Calu3 (cell line): ENCODE measurements around the gene GNB1L. TPM values are rescaled to one million over a fixed set of nuclear protein-coding genes. Genes with fewer than 3 reads are reported as not detected.

Experiments used
- BruUV-seq: library from RNA; stranded (reverse); fragments of 400-500 nt; replicated peaks from 2 replicates; lab custom pipeline; 2021; lab: Mats Ljungman, UMichigan
- CTCF ChIA-PET: fragments of 300-600 bp; sonication (Branson Sonifier 250); formaldehyde crosslinking; loops from one replicate; lab custom pipeline; 2022; ENCODE audit warnings: antibody characterized with exemption; lab: Charles Lee
- DNase-seq: peaks from one replicate; pipeline ENCODE4 v3.0.0; 2022
- H3K27ac Mint-ChIP-seq: one replicate; pipeline ENCODE4 v1.8.0; 2022; ENCODE audit warnings: mixed read lengths; ENCODE audit not compliant: unreplicated experiment
- H3K27me3 Mint-ChIP-seq: one replicate; pipeline ENCODE4 v1.8.0; 2022; ENCODE audit warnings: mixed read lengths; ENCODE audit not compliant: unreplicated experiment
- H3K36me3 Mint-ChIP-seq: one replicate; pipeline ENCODE4 v1.8.0; 2022; ENCODE audit warnings: mild to moderate bottlenecking, moderate library complexity, mixed read lengths; ENCODE audit not compliant: insufficient read depth, unreplicated experiment
- H3K4me1 Mint-ChIP-seq: one replicate; pipeline ENCODE4 v1.8.0; 2022; ENCODE audit warnings: mild to moderate bottlenecking, low read depth, mixed read lengths; ENCODE audit not compliant: unreplicated experiment
- H3K4me3 Mint-ChIP-seq: one replicate; pipeline ENCODE4 v1.8.0; 2022; ENCODE audit warnings: mild to moderate bottlenecking, low read depth, moderate library complexity, mixed read lengths; ENCODE audit not compliant: unreplicated experiment
- H3K9me3 Mint-ChIP-seq: one replicate; pipeline ENCODE4 v1.8.0; 2022; ENCODE audit warnings: low read depth, mixed read lengths; ENCODE audit not compliant: unreplicated experiment
- CTCF ChIP-seq: fragments of 200-600 bp; IDR thresholded peaks from one replicate; pipeline ENCODE4 v1.8.0; 2022; ENCODE audit warnings: antibody characterized with exemption; ENCODE audit not compliant: unreplicated experiment
- intact Hi-C: fragments of 100-400 bp; cut with micrococcal nuclease; formaldehyde crosslinking; loops from one replicate; pipeline ENCODE4 v1.10.0; 2022; ENCODE audit not compliant: unreplicated experiment
- total RNA-seq: library from RNA; stranded (reverse); gene quantifications from 2 replicates; pipeline ENCODE4 v1.2.3, GENCODE V29; 2022

Gene GNB1L
- total RNA-seq, 1 experiment from 2014 or later: 13.0 TPM

- no peaks in the 10 kb centered on the region for H3K27me3 Mint-ChIP-seq
- intact Hi-C loops: no loop called here
- CTCF ChIA-PET: no interaction called here
- peaks cover 2% of the 10 kb centered on the region for H3K9me3 Mint-ChIP-seq
- H3K36me3 Mint-ChIP-seq: peaks cover 4% of the 10 kb centered on the region
- no peaks in the 10 kb centered on the region for H3K4me1 Mint-ChIP-seq
- no peak for TF ChIP-seq CTCF
- no peak overlapping the region for H3K4me3 Mint-ChIP-seq
- no TSS peak for BruUV-seq
- no peak overlapping the region for H3K27ac Mint-ChIP-seq
- DNase-seq: no peak
These were observed 31.3 kb downstream of the GNB1L start for GRCh38 chr22:19823191-19823901.

- Mint-ChIP-seq H3K9me3 (peaks cover 2% of the 10 kb centered on the region), H3K36me3 (peaks cover 4% of the 10 kb centered on the region), H3K27ac (no peak overlapping the region), H3K27me3 (no peaks in the 10 kb centered on the region), H3K4me3 (no peak overlapping the region), H3K4me1 (no peaks in the 10 kb centered on the region)
- TF ChIP-seq CTCF: no peak
- CTCF ChIA-PET: interaction anchor here (0.6 kb wide), 1 partner anchor 617 kb away, joined by 3 read pairs; no protein-coding TSS in a partner anchor
- intact Hi-C loops: no loop called here
- BruUV-seq: no TSS peak
- no peak for DNase-seq
These were observed 32.2 kb downstream of the GNB1L start for GRCh38 chr22:19822301-19823117.

GRCh38 chr22:19821523-19822300 is 33.0 kb downstream of the GNB1L start:
- H3K36me3 Mint-ChIP-seq: peaks cover 4% of the 10 kb centered on the region
- no peak for DNase-seq
- H3K4me3 Mint-ChIP-seq: no peak overlapping the region
- H3K4me1 Mint-ChIP-seq: no peaks in the 10 kb centered on the region
- CTCF ChIA-PET: interaction anchor here (0.6 kb wide), 1 partner anchor 616 kb away, joined by 3 read pairs; no protein-coding TSS in a partner anchor
- intact Hi-C loops: no loop called here
- peaks cover 2% of the 10 kb centered on the region for H3K9me3 Mint-ChIP-seq
- no TSS peak for BruUV-seq
- no peak for TF ChIP-seq CTCF
- H3K27me3 Mint-ChIP-seq: no peaks in the 10 kb centered on the region
- H3K27ac Mint-ChIP-seq: no peak overlapping the region

GRCh38 chr22:19820880-19821522 is 33.7 kb downstream of the GNB1L start:
- Mint-ChIP-seq H3K36me3 (peaks cover 4% of the 10 kb centered on the region), H3K9me3 (no peaks in the 10 kb centered on the region), H3K27ac (no peak overlapping the region), H3K4me3 (no peak overlapping the region), H3K4me1 (no peaks in the 10 kb centered on the region), H3K27me3 (no peaks in the 10 kb centered on the region)
- no peak for DNase-seq
- CTCF ChIA-PET: no interaction called here
- intact Hi-C loops: no loop called here
- BruUV-seq: no TSS peak
- no peak for TF ChIP-seq CTCF
